Ovary (tissue), 1 donor: ENCODE measurements around the gene CEP128.

Experiments used
- EP300 ChIP-seq: sonication (generic); formaldehyde crosslinking; IDR thresholded peaks from one replicate; pipeline ENCODE4 v1.6.1; 2017; ENCODE audit warnings: antibody characterized with exemption
- POLR2A ChIP-seq: fragments of 450-650 bp; IDR thresholded peaks from one replicate; pipeline ENCODE4 v1.6.1; 2017; ENCODE audit warnings: antibody characterized with exemption, mild to moderate bottlenecking, moderate library complexity

DNA sequence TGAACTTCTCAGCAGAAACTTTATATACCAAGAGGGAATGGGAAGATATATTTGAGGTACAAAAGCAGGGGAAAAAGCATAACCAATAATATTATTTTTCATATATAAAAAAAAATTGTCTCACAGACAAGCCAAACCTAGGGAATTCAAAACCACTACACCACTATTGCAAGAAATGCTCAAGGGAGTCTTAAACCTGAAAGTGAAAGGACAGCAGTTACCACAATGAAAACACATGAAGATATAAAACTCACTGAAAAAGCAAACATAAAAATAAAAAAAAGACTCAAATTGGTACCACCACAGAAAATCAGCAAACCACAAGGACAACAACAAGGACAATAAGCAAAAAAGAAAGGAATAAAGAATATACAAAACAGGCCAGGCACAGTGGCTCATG is 131.9 kb downstream of the CEP128 start:
- TF ChIP-seq EP300 (no peak), POLR2A (no peak)
